Stimulated activated CD8-positive, alpha-beta memory T cell treated with anti-CD3 and anti-CD28 coated beads, Interleukin-12 subunit alpha, Interleukin-12 subunit beta, amount 100 ng/mL, for 4 hours (primary cell): Measurements from ENCODE around the gene KCNT2.
"Not testable (repeated sequence)": the region's sequence is repeated elsewhere in the genome, so short reads cannot be mapped to it uniquely, and the experiment has no call there.

ENCODE experiments used
- DNase-seq: peaks from one replicate; pipeline ENCODE4 v3.0.0-alpha.2; 2020; ENCODE audit warnings: low read depth

Gene KCNT2

DNA sequence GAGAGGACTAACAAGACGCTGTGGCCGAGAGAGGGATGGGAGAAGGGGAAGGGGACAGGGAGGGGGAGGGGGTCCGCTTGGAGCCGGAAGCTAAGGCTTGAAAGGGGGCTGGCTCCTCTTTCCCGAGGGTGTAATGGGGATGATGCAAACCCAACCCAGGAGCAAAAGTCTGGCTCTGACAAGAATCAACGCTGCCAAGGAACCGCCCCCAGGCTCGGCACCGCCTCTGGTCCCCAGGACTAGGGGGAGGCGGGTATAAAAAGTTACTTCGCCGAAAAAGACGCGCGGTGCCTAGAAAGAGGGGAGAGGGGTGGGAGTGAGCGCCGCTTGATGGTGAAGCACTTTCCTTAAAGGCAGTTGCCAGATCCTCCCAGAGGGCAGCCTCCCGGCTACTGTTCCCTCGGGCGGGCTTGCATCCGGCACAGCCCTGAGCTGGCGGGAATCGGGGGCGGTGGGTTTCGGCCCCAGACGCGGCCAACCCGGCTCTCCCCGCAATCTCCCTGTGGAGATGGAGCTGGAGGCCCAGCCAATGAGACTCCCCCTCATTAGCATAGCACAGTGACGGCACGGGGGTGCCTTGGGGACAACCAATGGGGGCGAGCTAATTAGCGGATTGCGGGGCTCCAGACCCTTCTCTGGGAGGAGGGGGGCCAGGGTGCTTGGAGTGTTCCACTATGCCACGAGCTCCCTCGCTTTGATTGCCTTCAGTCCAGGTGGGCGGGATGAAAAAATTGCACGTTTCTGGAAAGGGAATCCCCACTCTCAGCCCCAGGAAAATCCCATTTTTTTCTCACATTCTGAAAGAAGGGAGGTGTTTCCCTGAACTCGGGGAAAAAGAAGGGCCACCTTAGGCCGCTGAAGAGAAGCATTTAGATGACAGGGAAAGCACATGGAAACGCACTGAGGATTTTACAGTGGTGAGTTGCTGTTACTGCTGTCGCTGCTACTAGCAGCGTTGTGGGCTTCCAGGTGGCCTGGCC is at the start of gene KCNT2:
KCNT2 (minus strand) TSS at position 51 of the 980 bp plus-strand sequence. CDS start 131 bp downstream, outside the sequence.
- no peak for DNase-seq

DNA sequence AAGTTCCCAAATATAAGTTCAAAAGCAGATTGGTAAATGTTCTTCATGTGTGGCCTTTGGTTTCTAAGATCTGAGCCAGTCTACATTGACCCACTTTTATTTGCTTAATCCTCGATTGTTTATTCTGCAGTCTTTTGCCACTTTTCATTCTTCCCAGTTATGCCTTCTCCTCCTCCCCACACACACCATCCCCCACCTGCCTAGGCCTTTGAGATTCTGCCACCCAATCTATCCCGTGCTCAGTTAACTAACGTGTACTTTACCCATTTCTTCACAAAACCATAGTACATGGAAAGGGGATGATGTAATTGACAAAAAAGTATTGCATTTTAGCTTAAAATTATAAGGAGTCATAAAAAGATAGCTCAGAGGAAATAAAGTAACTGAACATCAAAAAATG is 47.3 kb upstream of the KCNT2 start:
- DNase-seq, result no peak

DNA sequence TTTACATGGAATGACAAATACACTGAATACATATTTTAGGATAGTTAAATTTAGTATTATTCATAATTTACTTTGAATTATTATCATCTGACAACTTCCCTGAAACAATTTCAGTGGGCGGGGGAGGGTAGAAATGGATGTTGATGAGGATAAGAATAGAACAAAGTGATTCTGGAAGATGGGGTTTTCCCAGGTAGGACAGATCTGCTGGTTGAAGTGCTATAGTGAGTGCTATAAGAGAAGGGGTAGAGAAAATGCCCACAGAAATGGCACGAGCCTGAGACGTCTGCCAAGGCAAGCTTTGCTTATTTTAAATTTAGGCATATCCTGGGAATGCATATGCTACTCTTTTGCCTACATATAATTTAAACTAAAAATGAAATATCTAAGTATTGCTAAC is 46.8 kb upstream of the KCNT2 start:
- no peak for DNase-seq

DNA sequence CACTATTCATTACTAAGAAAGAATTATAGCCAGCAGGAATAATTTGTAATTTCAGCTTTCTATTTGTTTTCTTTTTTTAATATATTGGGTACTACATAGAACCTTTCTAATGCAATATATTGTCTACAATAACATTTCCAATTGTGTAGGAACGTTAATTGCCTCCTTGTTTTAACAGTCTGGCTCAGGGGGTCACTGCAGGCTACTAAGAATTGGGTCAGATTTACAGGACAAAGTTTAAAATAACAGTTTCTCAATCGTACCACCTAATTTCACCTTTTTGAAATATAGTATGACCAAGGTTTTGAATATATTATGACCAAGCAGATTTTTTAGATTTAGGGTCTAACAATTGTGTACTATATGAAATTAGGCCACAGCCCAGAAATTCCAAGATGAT is 46.0 kb upstream of the KCNT2 start:
- no peak for DNase-seq

DNA sequence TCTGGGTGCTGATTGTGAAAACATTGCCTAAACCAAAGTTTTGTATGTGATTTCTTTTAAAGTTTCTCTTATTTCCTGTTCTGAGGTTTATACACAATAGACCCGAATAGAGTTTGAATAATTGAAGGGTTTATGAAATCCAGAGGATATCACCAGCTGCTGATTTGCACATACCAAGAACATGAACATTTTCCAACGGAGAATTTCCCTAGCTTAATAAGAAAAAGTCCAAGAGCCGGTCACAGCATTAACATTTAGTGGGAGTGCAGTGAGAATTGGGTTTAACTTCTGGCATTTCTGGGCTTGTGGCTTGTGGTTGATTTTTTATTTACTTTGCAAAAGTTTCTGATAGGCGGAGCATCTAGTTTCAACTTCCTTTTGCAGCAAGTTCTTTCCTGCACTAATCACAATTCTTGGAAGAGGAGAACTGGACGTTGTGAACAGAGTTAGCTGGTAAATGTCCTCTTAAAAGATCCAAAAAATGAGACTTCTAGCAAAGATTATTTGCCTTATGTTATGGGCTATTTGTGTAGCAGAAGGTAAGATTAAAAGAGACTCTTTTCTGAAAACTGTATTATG is 43.5 kb upstream of the KCNT2 start, which contains the start of gene CFH:
CFH (plus strand) TSS at position 407 of the 579 bp plus-strand sequence; CDS start at position 482, 75 bp downstream.
- DNase-seq, result no peak

DNA sequence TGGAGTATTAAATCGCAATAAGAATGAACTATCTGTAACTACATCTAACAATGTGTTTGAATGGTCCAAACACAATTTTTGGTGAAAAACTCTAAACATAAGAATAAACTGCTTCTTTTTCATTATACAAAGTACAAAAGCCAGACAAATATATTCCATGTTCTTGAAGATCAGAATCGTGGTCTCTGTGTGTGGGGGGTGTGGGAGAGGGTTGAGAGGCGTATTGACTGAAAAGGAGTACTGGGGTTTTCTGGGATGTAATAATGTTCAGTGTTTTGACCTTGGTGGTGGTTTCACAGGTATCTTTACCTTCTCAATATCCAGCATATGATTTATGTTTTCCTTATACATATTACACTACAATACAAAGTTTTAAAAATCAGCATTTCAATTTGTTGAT is 42.8 kb upstream of the KCNT2 start:
- no peak for DNase-seq

DNA sequence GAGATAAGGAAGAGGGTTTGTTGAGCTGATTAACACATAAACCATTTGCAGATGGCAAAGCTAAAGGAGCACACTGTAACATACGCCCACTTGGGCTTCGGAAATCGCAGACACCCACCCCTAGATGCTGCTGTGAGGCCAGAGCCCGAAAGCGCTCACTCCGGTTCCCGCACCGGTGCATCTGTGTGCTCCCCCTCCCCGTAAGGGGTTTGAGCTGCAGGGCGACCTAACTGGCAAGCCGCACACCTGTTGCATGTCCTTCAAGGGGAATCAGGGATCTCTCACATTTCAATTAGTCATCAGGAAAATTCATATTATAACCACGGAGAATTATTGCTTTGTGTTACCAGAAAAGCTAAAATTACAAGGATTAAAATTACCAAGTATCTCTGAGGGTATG is 42.2 kb upstream of the KCNT2 start:
- DNase-seq, result no peak

DNA sequence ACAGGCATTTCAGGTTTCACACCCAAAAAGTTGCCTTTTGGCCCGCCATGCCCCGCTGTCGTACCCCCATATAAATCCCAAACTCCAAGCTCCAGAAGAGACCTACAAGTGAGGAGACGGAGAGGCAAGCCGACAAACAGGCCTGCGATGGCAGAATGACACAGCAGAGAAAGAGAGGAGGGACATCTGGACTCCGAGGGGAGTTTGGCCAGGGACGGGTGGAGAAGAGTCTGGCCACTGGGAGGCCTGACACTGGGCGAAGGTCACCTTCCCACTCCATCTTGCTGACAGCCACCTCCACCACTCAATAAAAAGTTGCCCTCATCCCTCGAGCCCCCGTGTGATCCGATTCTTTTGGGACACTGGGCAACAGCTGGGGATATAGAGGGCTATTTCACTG is 41.8 kb upstream of the KCNT2 start:
- DNase-seq, result no peak

DNA sequence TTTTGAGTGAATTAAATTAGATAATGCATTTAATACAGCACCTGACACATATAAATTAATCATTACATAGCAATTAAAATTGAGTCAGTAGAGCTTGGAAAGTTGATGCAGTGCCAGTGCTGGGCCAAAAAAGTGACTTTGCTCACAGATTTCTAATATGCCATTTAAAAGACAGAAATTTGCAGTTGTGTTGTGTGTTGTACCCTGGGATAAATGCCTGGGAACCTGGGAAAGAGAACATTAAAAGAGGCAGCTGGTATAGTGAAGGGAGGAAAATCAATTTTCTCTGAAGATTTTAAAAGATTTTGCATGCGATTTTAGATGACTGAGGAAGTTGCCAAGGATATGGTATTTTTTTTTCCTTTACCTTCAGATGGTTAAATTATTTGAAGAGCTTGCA is 32.7 kb upstream of the KCNT2 start:
- no peak for DNase-seq

DNA sequence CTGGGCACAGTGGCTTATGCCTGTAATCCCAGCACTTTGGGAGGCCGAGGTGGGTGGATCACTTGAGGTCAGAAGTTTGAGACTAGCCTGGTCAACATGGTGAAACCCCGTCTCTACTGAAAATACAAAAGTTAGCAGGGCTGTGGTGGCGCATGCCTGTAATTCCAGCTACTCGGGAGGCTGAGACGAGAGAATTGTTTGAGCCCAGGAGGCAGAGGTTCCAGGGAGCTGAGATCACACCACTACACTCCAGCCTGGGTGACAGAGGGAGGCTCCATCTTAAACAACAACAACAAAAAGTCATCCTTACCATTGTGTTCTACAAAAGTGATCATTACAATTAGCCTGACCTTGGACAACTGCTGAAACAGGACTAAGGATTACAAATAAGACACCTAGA is 31.1 kb upstream of the KCNT2 start:
- not testable (repeated sequence) for DNase-seq

DNA sequence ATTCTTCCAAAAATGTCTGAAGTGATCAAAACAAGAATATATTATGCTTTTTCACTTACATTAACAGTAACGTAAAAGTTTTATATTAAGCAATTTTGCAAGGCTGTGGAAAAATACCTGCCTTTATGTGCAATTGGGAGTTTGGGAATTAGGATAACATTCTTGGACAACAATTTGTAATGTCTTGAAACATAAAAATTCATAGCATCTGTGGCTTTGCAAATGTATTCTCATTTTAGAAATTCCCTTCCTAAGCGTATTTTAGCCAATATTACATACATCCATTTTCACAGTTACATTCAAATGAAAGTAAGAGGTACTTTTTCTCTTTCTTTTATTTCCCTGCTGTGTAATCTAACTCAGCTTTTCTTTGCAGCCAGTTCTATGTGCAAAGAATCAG is 30.2 kb upstream of the KCNT2 start:
- no peak for DNase-seq

DNA sequence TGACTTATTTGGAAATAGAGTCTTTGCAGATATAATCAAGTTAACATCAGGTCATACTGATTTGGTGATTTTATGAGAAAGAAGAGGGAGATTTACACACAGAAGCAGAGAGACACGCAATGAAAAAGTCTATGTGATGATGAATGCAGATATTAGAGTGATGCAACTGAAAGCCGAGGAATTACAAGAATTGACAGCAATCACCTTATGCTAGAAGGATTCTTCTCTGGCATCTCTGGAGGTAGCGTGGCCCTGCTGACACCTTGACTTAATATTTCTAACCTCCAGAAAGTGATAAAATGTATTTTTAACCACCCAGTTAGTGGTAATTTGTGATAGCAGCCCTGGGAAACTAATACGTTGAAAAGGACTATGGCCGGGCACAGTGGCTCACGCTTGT is 29.4 kb upstream of the KCNT2 start:
- no peak for DNase-seq

DNA sequence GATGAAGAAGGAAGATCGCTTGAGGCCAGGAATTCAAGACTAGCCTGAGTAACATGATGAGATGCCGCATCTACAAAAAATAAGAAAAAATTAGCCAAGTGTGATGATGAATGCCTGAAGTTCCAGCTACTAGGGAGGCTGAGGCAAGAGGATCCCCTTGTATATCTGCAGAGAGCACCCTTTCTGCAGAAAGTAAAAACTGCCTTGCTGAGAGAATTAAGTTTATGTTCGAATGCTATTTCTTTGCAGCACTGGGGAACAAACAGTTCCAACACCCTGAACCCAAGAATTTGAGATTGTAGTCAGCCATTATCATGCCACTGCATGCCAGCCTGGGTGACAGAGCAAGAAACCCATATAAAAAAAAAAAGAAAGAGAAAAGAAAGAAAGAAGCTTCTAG is 20.6 kb upstream of the KCNT2 start:
- DNase-seq, result no peak

DNA sequence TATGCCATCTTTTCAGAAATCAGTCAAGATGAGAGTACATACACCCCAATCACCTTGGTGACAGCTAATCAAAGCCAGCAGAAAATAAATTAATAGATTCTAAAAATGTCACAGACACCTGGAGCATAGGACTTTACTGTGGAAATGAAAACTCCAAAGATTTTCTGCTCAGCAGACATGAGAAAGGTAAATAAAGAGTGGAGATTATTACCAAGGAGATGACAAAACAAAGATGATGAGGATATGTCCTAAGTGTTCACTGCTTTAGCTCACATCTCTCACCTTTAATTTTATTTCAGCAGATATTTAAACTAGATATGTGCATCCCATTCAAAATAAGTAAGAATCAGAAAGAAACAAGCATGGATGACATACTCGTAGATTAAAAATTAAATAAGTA is 14.8 kb upstream of the KCNT2 start:
- no peak for DNase-seq

DNA sequence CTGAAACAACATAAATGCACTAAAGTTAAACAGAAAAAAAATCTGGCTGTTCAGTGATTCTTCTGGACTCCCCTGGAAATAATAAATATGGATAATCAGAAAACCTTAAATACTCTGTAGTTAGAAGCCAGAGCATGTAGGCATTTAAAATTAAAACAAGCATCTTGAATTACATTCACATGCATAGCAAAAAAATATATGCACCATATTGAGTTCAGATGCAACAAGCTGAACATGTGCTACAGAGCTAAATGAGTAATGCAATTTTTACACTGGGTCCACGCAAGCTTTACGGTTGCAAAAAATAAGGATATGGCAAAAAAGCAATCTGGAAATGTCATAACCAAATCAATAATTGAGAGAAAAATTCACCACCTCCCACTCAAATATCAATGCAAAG is 11.5 kb upstream of the KCNT2 start:
- no peak for DNase-seq

DNA sequence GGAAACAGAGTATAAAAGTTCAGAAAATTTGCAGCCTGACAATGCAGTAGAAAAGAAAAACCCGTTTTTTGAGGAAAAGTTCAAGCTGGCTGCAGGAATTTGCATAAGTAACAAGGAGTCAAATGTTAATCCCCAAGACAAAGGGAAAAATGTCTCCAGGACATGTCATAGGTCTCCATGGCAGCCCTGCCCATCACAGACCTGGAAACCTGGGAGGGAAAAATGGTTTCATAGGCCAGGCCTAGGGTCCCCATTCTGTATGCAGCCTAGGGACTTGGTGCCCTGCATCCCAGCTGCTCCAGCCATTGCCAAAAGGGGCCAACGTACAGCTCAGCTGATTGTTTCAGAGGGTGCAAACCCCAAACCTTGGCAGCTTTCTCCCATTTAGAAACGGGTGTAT is 3.6 kb upstream of the KCNT2 start:
- DNase-seq, result no peak

DNA sequence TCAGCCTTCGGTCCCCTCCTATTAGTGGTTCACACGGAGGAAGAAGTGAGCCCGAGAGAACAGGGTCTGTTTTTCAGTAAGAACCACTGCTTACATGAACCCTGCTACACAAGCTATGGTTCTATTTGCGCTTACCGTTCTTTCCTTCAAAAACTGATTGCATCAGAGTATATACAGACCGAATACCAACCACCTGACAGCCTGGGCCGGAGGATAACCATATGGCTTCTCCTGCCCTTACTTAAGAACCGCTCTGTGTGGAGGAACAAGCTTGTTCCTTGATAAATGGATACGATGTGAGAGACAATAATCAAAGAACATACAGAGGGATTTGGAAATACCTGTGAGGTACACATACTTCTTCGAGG is 1.1 kb upstream of the KCNT2 start:
- DNase-seq, result no peak

DNA sequence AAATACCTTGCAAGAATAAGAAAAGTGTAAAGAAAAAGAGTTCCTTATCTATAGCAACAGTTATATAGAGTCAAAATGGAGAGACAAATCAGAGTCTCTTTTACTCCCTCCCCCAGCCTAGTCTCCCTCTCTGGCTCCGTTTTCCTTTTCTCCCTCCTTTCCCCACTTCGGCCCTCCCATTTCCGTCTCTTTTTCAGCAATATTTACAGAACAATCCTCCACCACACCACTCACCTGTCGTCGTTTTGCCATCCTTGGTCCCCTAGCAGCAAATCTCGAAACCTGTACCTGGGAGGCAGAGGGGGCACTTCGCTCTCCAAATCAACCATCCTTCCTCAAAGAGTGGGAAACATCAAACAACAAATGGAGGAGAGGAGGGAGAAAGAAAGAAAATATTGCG is 259 bp downstream of the KCNT2 start:
- no peak for DNase-seq

DNA sequence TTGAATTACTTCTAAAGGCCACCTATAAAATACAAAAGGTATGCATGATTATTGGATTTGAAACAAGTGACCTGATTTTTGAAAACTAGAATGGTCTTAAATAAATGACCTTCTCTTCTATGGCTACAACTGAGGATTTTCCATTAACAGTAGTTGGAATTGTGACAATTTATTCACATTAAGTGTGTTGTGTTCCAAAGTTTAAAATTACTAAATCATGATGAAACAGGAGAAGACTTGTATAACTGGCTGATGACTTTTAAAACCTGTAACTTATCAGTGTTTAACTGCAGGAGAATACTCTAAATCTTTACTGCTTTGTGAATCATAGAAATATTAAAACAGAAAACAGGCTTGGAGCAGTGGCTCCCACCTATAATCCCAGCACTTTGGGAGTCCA is 4.6 kb downstream of the KCNT2 start:
- DNase-seq, result no peak

DNA sequence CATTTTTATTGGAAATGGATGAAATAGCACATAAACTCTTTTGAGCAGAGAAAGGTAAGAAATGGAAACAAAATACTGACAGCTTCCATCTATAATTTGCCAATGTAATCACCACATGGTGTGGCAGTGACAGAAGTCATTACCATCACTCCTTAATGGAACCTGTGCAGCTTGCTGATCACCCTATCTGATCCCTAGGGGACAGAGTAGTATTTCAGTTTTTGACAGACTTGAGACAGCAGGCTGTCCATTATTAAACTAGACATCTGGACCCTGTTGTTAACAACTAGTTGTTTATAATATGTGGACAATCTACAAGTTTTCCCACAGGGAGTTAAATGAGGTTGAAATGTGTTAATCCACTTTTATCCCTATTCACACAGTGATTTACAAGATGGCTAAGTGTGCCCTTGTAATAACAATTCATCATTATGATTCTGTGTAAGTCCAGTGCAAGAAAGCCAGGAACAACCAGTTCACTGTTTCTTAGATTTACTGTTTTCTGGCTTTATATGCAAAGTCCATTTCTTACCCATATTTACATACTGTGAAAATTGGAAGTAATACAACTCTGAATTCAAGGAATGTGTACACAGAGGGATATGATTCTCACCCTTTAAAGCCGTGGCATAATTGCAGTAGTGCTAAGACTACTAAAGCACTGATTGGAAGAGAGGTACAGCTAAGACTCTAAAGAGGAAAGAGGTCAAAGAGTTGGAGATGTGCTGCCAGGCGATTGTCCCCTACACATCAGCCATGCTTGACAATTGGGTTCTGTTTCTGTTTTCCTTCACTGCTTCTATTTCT is 9.1 kb downstream of the KCNT2 start:
- DNase-seq, result no peak

DNA sequence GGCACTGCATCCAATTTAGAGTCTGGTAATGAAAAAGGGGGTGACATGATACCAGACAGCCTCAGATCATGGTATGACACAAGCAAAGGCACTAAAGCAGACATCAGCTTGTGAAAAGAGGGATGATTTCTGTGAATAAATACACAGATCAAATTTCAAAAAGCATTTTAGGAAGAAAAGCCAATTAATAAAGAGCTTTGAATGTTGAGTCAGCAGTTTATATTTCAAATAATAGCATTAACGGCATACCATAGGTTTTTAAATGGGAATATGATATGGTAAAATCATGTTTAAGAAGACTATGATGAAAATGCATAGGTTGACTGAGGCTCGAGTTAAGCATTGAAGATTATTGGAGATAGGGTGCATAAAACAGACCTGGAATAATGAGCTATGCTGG is 13.5 kb downstream of the KCNT2 start:
- DNase-seq, result no peak

DNA sequence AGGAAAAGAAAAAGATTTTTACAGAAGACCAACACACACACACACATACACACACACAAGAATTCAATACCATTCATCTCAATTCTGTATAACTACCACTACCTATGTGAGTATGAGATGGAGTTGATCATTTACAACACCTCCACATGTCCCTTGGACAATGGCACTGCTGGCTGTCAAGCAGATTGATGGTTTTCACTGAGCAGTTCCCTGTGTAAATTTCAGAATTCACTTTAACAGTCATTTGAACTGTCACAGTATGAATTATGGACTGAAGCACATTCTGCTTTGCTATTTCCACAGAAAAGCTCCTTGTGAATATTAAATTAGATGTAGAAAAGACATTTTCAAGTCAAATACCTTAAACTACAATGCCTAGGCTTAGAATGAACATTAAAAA is 14.3 kb downstream of the KCNT2 start:
- no peak for DNase-seq

DNA sequence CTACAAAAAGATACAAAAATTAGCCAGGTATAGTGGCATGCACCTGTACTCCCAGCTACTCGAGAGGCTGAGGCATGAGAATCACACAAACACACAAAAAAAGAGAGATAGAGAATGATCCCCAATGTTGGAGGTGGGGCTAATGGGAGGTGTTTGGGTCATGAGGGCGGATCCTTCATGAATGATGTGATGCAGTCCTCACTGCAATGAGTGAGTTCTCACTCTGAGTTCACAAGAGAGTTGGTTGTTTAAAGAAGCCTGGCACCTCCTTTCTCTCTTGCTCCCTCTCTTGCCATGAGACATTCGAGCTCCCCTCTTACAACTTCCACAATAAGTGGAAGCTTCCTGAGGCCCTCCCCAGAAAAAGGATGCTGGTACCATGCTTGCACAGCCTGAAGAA is 17.3 kb downstream of the KCNT2 start:
- DNase-seq, result no peak
